Activated CD4-positive, alpha-beta memory T cell treated with anti-CD3 and anti-CD28 coated beads for 36 hours (primary cell): ENCODE data around the gene YES1. TPM values are rescaled to one million over a fixed set of nuclear protein-coding genes. Genes with fewer than 3 reads are reported as not detected.
"Not testable (repeated sequence)": the region's sequence is repeated elsewhere in the genome, so short reads cannot be mapped to it uniquely, and the experiment has no call there.

Experiments used
- CTCF ChIA-PET: fragments of 350-600 bp; sonication (Branson Sonifier 250); formaldehyde crosslinking; loops from one replicate; lab custom pipeline; 2021; ENCODE audit warnings: antibody characterized with exemption, inconsistent platforms; lab: Charles Lee
- POLR2A ChIA-PET: fragments of 350-600 bp; sonication (Branson Sonifier 250); formaldehyde crosslinking; loops from one replicate; lab custom pipeline; 2021; ENCODE audit warnings: antibody characterized with exemption; lab: Charles Lee
- DNase-seq: peaks from one replicate; pipeline ENCODE4 v3.0.0-alpha.2; 2020
- H3K27ac Mint-ChIP-seq: one replicate; pipeline ENCODE4 v1.8.0; 2021; ENCODE audit warnings: mixed read lengths
- H3K27me3 Mint-ChIP-seq: one replicate; pipeline ENCODE4 v1.8.0; 2021; ENCODE audit warnings: mixed read lengths
- H3K36me3 Mint-ChIP-seq: one replicate; pipeline ENCODE4 v1.8.0; 2021; ENCODE audit warnings: mixed read lengths
- H3K4me1 Mint-ChIP-seq: one replicate; pipeline ENCODE4 v1.8.0; 2021; ENCODE audit warnings: low read depth, mixed read lengths
- H3K4me3 Mint-ChIP-seq: one replicate; pipeline ENCODE4 v1.8.0; 2021; ENCODE audit warnings: mild to moderate bottlenecking, mixed read lengths
- H3K9me3 Mint-ChIP-seq: one replicate; pipeline ENCODE4 v1.8.0; 2021; ENCODE audit warnings: mixed read lengths
- intact Hi-C: fragments of 100-400 bp; cut with micrococcal nuclease; formaldehyde crosslinking; loops from one replicate; pipeline ENCODE4 v1.15.1; 2023
- total RNA-seq, 2 experiments: library from RNA; stranded (reverse); gene quantifications; one replicate each; pipeline ENCODE4 v1.2.3, GENCODE V29; 2021

Gene YES1
- total RNA-seq, 2 experiments from 2014 or later, result 14.2 to 17.0 TPM

GRCh38 chr18:755506-755905, 56.5 kb downstream of the YES1 start:
- no peak overlapping the region for H3K27ac Mint-ChIP-seq

DNA sequence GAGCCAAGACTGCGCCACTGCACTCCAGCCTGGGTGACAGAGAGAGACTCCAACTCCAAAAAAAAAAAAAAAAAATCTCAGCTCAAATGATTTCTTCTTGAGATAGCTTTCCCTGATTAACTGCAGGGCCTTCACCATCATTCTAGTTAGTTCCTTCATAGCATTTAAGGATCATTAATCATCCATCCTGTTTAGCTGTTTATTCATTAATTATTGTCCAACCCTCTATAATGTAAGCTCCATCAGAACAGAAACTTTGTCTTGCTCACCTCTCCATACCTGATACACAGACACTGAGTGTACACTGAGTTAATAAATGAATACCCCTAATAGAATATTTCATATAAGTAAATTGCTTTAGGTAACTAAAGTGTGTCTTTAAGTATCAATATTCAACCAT, 57.4 kb downstream of the YES1 start:
- H3K27me3 Mint-ChIP-seq, result no peaks in the 10 kb centered on the region
- DNase-seq, result no peak
- ChIA-PET CTCF (interaction anchor here (0.6 to 1.2 kb wide), 4 partner anchors 29 to 77 kb away, joined by 3 to 5 read pairs (median 3); partner anchors contain the start of gene ENOSF1), POLR2A (no interaction called here)
- peaks cover 13% of the 10 kb centered on the region for H3K36me3 Mint-ChIP-seq
- H3K27ac Mint-ChIP-seq, result no peak overlapping the region
- H3K4me1 Mint-ChIP-seq, result no peaks in the 10 kb centered on the region
- H3K4me3 Mint-ChIP-seq, result no peak overlapping the region
- H3K9me3 Mint-ChIP-seq, result no peaks in the 10 kb centered on the region
- intact Hi-C loops, result no loop called here

More at GRCh38 chr18:755506-755905, 56.5 kb downstream of the YES1 start:
- Mint-ChIP-seq H3K27me3 (no peaks in the 10 kb centered on the region), H3K4me1 (no peaks in the 10 kb centered on the region), H3K36me3 (peaks cover 12% of the 10 kb centered on the region), H3K9me3 (no peaks in the 10 kb centered on the region), H3K4me3 (no peak overlapping the region)
- DNase-seq, result no peak
- CTCF ChIA-PET, result interaction anchor here (1.0 kb wide), 2 partner anchors 43 to 75 kb away, joined by 3 read pairs; partner anchors contain the start of gene ENOSF1
- intact Hi-C loops, result no loop called here
- POLR2A ChIA-PET, result no interaction called here

- ChIA-PET POLR2A (no interaction called here), CTCF (no interaction called here)
- Mint-ChIP-seq H3K4me1 (no peaks in the 10 kb centered on the region), H3K27me3 (no peaks in the 10 kb centered on the region), H3K36me3 (peaks cover 15% of the 10 kb centered on the region), H3K27ac (no peak overlapping the region), H3K4me3 (no peak overlapping the region), H3K9me3 (no peaks in the 10 kb centered on the region)
- intact Hi-C loops, result no loop called here
- DNase-seq, result no peak
These were observed 61.6 kb downstream of the YES1 start for GRCh38 chr18:750456-750855.

- intact Hi-C loops, result loop anchor here (5.0 kb wide), 1 partner anchor 67 kb away; the partner anchor contains the start of gene YES1
- Mint-ChIP-seq H3K4me1 (no peaks in the 10 kb centered on the region), H3K27me3 (no peaks in the 10 kb centered on the region), H3K36me3 (peaks cover 22% of the 10 kb centered on the region), H3K4me3 (no peak overlapping the region), H3K27ac (no peak overlapping the region), H3K9me3 (no peaks in the 10 kb centered on the region)
- ChIA-PET POLR2A (no interaction called here), CTCF (interaction anchor here (1.0 to 8.9 kb wide), 3 partner anchors 86 to 104 kb away, joined by 3 to 171 read pairs (median 82); no protein-coding TSS in a partner anchor)
- DNase-seq, result no peak
These were observed 67.0 kb downstream of the YES1 start for GRCh38 chr18:744832-745597.

DNA sequence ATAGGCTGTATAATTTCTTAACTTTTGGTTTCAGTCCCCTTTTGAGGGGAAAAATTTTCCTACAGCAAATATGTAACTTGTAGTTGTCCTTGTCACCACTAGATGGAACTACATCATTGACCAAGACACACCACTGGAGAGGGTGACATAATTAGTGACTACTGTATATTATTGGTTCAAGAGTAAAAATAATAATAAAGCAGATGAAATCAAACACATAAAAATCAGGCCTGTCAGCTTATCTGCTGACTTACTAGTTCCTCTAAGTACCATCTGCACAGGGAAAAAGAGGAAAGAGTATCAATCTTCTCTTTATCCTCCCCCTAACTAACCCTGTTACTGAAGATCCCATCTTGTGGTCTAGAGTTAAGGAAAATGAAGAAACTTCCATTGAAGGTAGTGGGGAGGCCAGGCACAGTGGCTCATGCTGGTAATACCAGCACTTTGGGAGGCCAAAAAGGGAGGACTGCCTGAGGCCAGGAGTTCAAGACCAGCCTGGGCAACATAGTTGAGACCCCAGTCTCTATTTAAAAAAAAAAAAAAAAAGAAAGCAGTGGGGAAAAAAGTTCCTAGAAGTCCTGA, 70.0 kb downstream of the YES1 start:
- DNase-seq, result no peak
- CTCF ChIA-PET, result interaction anchor here (0.9 to 8.9 kb wide), 9 partner anchors 58 to 117 kb away, joined by 3 to 171 read pairs (median 7); no protein-coding TSS in a partner anchor
- intact Hi-C loops, result loop anchor here (1.0 to 5.0 kb wide), 3 partner anchors 70 to 97 kb away; partner anchors contain the start of gene YES1
- Mint-ChIP-seq H3K36me3 (peaks cover 20% of the 10 kb centered on the region), H3K4me1 (no peaks in the 10 kb centered on the region), H3K27ac (no peak overlapping the region), H3K4me3 (no peak overlapping the region), H3K9me3 (no peaks in the 10 kb centered on the region), H3K27me3 (no peaks in the 10 kb centered on the region)
- POLR2A ChIA-PET, result no interaction called here

- ChIA-PET CTCF (interaction anchor here (0.9 to 2.7 kb wide), 4 partner anchors 20 to 110 kb away, joined by 4 to 11 read pairs (median 8); partner anchors contain the start of gene ENOSF1), POLR2A (no interaction called here)
- no peak overlapping the region for H3K27ac Mint-ChIP-seq
- no peaks in the 10 kb centered on the region for H3K9me3 Mint-ChIP-seq
- no peaks in the 10 kb centered on the region for H3K27me3 Mint-ChIP-seq
- peaks cover 26% of the 10 kb centered on the region for H3K36me3 Mint-ChIP-seq
- intact Hi-C loops, result no loop called here
- no peak for DNase-seq
- peaks cover 6% of the 10 kb centered on the region for H3K4me1 Mint-ChIP-seq
- H3K4me3 Mint-ChIP-seq, result no peak overlapping the region
These were observed 79.7 kb downstream of the YES1 start for GRCh38 chr18:732371-732770.

DNA sequence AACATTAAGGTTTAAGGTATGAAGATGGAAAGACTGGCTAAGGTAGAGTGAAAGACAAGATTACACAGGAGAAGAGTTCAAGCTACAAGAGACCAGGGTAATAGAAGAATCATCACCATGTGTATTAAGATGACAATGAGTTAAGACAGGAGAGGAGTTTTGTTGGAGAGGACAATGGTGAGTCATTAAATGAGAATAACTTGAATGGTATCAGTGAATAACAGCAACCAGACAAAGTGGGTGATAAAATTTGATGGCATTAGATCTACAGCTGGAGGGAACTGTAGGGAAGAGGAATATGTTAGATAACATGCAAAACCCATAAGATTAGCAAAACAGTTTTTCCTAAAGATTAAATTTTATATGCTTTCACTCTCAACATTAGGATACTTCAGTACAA, 80.9 kb downstream of the YES1 start:
- ChIA-PET CTCF (interaction anchor here (1.5 to 2.7 kb wide), 2 partner anchors 107 to 108 kb away, joined by 4 to 11 read pairs; no protein-coding TSS in a partner anchor), POLR2A (no interaction called here)
- H3K27ac Mint-ChIP-seq, result no peak overlapping the region
- H3K36me3 Mint-ChIP-seq, result peaks cover 23% of the 10 kb centered on the region
- H3K4me3 Mint-ChIP-seq, result no peak overlapping the region
- DNase-seq, result no peak
- H3K4me1 Mint-ChIP-seq, result peaks cover 6% of the 10 kb centered on the region
- no peaks in the 10 kb centered on the region for H3K27me3 Mint-ChIP-seq
- intact Hi-C loops, result no loop called here
- H3K9me3 Mint-ChIP-seq, result no peaks in the 10 kb centered on the region

DNA sequence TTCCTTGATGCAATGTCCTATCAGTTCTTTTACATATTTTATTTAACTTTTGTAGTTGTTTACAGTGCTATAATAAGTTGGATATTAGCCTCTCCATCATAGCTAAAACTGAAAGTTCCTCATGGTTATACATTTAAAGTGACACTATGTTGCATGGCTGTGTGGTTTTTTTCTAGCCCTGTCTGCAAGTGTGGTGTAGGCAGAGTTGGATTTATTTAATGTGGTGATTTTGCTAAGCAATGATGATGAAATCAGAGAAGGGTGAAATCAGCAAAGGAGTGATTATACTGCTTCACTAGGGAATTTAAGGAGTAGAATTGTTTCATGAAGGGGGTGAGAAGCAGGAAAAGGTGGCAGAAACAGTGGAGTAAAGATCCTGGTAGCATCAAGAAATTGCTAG, 81.3 kb downstream of the YES1 start:
- H3K27me3 Mint-ChIP-seq, result no peaks in the 10 kb centered on the region
- H3K4me3 Mint-ChIP-seq, result no peak overlapping the region
- intact Hi-C loops, result no loop called here
- POLR2A ChIA-PET, result no interaction called here
- no peak overlapping the region for H3K27ac Mint-ChIP-seq
- peaks cover 22% of the 10 kb centered on the region for H3K36me3 Mint-ChIP-seq
- H3K9me3 Mint-ChIP-seq, result no peaks in the 10 kb centered on the region
- CTCF ChIA-PET, result interaction anchor here (1.5 kb wide), 1 partner anchor 107 kb away, joined by 4 read pairs; no protein-coding TSS in a partner anchor
- no peak for DNase-seq
- peaks cover 6% of the 10 kb centered on the region for H3K4me1 Mint-ChIP-seq

DNA sequence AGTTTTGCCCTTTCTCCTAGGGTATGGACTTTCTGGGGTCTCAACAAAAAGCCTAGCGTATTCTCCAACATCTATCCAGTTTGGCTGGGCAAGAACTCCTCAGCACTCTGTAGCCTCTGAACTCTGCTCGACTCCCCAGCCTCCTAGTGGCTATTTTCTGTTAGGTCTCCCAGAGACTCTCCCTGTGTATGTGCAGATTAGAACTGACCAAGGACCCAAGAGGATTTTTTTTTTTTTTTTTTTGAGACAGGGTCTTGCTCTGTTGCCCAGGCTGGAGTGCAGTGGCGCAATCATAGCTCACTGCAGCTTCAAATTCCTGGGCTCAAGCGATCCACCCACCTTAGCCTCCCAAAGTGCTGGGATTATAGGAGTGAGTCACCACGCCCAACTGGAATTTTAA, 81.9 kb downstream of the YES1 start:
- H3K4me3 Mint-ChIP-seq, H3K4me1 Mint-ChIP-seq, H3K27ac Mint-ChIP-seq, DNase-seq, H3K9me3 Mint-ChIP-seq, POLR2A ChIA-PET, intact Hi-C loops, H3K27me3 Mint-ChIP-seq: not testable (repeated sequence)
- CTCF ChIA-PET, result interaction anchor here (1.5 kb wide), 1 partner anchor 106 kb away, joined by 4 read pairs; no protein-coding TSS in a partner anchor
- H3K36me3 Mint-ChIP-seq, result peaks cover 19% of the 10 kb centered on the region

DNA sequence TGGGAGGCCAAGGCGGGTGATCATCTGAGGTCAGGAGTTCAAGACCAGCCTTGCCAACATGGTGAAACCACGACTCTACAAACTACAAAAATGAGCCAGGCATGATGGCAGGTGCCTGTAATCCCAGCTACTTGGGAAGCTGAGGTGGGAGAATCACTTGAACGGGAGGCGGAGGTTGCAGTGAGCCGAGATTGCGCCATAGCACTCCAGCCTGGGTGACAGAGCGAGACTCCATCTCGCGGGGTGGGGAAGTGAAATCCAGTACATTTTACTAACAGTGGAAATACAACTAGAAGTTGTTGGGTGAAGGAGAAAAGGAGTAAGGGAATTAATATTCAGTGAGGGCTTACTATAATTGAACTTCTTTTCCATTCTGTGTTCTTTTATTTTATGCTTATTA, 86.4 kb downstream of the YES1 start:
- Mint-ChIP-seq H3K4me3 (no peak overlapping the region), H3K9me3 (no peaks in the 10 kb centered on the region), H3K4me1 (peaks cover 11% of the 10 kb centered on the region), H3K36me3 (peaks cover 11% of the 10 kb centered on the region), H3K27ac (no peak overlapping the region), H3K27me3 (no peaks in the 10 kb centered on the region)
- POLR2A ChIA-PET, result interaction anchor here (0.5 kb wide), 1 partner anchor 50 kb away, joined by 3 read pairs; no protein-coding TSS in a partner anchor
- intact Hi-C loops, result no loop called here
- DNase-seq, result no peak
- CTCF ChIA-PET, result interaction anchor here (0.6 to 1.7 kb wide), 2 partner anchors 14 to 104 kb away, joined by 3 to 4 read pairs; no protein-coding TSS in a partner anchor

- intact Hi-C loops, result no loop called here
- Mint-ChIP-seq H3K27me3 (no peaks in the 10 kb centered on the region), H3K27ac (no peak overlapping the region), H3K4me1 (peaks cover 11% of the 10 kb centered on the region), H3K9me3 (no peaks in the 10 kb centered on the region), H3K36me3 (peaks cover 7% of the 10 kb centered on the region), H3K4me3 (no peak overlapping the region)
- no peak for DNase-seq
- ChIA-PET POLR2A (no interaction called here), CTCF (interaction anchor here (0.9 to 1.0 kb wide), 2 partner anchors 100 to 115 kb away, joined by 3 to 4 read pairs; no protein-coding TSS in a partner anchor)
These were observed 88.4 kb downstream of the YES1 start for GRCh38 chr18:723541-724080.
